Endothelial cell of umbilical vein (primary cell): ENCODE results near the gene MIA3.
"Not testable (repeated sequence)": the region's sequence is repeated elsewhere in the genome, so short reads cannot be mapped to it uniquely, and the experiment has no call there.

Source experiments
- EZH2 ChIP-seq: IDR thresholded peaks from 2 replicates; pipeline ENCODE4 v1.6.1; 2012; ENCODE audit warnings: borderline replicate concordance, low read depth, mild to moderate bottlenecking, moderate library complexity, low read length, inconsistent platforms; ENCODE audit not compliant: severe bottlenecking
- POLR2A ChIP-seq: IDR thresholded peaks from 2 replicates; pipeline ENCODE4 v1.6.1; 2012; ENCODE audit warnings: low read depth, mild to moderate bottlenecking, control low read depth, low read length
- TF ChIP-seq, protein P1 (sequence below), 2 donors: IDR thresholded peaks; 1 replicate in 1 of 2; 2 replicates in 1 of 2; pipeline ENCODE4 v1.5.1; 2011; ENCODE audit warnings: low read length in 2 of 2, mild to moderate bottlenecking in 2 of 2, moderate library complexity in 2 of 2, control low read depth in 1 of 2, inconsistent platforms in 1 of 2, low read depth in 1 of 2; ENCODE audit not compliant: insufficient read depth in 1 of 2; ENCODE audit errors: extremely low read depth in 1 of 2

DNA sequence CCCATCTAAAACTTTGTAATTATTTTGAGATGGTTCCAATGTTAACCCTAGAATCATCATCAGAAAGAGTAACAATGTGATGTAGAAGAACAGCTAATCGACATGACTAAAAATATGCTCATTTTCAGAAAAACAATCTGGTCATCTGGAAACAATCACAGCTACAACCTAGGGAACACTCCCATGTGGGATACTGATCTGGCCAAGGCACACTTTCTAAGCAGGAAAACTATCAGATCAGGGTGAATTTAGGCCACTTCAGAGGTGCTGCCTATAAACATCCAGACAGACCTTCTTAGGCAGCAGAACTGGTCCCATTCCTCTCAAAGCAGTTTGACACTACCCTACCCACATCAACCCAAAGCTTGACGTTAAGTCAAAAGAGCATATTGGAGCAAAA lies 51.2 kb downstream of the MIA3 start:
- TF ChIP-seq POLR2A, EZH2: not testable (repeated sequence)
- TF ChIP-seq, protein P1, sequence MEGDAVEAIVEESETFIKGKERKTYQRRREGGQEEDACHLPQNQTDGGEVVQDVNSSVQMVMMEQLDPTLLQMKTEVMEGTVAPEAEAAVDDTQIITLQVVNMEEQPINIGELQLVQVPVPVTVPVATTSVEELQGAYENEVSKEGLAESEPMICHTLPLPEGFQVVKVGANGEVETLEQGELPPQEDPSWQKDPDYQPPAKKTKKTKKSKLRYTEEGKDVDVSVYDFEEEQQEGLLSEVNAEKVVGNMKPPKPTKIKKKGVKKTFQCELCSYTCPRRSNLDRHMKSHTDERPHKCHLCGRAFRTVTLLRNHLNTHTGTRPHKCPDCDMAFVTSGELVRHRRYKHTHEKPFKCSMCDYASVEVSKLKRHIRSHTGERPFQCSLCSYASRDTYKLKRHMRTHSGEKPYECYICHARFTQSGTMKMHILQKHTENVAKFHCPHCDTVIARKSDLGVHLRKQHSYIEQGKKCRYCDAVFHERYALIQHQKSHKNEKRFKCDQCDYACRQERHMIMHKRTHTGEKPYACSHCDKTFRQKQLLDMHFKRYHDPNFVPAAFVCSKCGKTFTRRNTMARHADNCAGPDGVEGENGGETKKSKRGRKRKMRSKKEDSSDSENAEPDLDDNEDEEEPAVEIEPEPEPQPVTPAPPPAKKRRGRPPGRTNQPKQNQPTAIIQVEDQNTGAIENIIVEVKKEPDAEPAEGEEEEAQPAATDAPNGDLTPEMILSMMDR (IDR thresholded peaks at IDR 0.05; ENCODE audit: extremely low read depth in 1 of 2, insufficient read depth in 1 of 2, low read depth in 1 of 2, low read length in 2 of 2): not testable (repeated sequence)
